NCI-H146 treated with DMSO at 0.1 percent for 48 hours (cell line): Measurements from ENCODE around the gene MAML3.

ENCODE experiments used
- DNase-seq: peaks from one replicate; lab custom pipeline; 2025; ENCODE audit not compliant: unreplicated experiment; lab: John Stamatoyannopoulos, UW

Gene MAML3

DNA sequence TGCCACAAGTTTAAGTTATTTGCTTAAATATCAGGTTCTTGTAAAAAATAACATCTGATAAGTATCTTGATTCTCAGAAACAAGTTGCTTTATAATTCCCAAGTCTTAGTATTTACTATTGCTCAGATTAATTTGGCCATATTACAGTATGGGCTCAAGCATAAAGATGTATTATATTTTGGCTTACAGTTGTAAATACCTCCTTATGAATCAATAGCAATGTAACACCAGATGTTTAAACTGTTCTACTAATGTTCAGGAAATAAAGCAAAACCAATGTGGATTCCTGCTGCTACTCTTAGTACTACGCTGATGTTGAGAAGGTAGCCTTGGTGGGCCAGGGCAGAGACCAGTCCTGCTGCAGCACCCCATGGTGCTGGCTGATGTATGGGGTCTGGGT is 385.6 kb downstream of the MAML3 start:
- no peak for DNase-seq

DNA sequence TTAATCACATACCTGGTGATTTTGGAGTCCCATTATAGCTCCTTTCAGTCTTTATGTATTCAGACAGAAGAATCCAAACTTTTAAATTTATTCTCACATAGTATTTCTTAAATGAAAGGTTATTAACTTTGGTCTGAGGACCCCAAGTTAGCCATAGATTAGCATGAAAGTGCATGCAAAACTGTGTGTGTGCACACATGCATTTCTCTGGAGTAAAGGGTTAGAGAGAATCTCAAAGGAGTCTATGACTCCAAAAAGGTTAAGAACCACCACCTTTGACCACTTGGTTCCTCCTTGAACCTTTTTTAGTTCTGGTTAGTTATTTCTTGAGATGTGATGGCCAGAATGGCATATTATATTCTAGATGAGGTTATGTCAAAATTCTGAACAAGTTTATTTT is 386.4 kb downstream of the MAML3 start:
- DNase-seq: no peak

DNA sequence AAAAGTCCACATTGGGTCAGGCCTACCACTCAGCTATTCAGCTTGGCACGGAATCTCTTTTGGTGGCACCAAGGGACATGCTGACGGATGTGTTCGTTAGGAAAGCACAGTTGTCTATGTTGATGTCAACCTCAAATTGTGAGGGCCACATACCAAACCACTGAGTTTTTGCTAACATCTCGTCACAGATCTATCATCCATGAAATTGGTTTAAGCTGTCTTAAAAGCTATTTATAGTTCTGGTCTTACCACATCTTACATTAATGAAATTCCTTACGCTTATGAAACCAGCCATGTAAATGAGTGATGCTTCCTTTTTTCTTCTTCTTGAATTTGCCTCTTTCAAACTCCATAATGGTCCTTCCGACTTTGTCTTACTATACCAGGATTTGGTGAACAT is 386.8 kb downstream of the MAML3 start:
- no peak for DNase-seq

DNA sequence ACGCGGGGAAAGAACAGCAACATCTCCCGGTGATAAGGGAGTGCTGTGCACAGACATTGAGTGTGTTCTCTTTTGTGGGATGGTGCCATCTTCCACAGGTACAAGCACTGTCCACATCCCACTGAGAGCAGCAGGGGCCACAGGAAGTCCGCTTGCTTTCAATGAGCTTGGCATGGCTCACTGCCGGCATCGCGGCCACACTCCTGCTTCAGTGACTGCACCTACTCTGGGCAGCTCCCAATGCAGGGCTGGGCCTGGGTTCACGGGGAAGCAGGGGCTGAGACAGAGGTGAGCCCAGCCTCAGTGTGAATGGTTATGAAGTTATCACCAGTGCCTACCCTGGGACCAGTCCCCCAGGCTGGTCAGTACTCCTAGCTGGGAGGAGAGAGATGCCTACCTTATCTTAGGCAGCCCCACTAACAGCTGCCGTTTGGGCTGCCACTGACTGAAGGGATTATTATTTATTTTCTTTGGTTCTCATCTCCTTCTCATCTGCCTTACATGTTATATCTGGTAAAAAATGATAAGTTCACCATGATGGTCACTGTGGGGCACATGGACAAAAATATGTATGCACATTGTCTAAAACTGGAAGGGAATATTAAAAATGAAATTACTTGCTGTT is 389.2 kb downstream of the MAML3 start:
- no peak for DNase-seq

DNA sequence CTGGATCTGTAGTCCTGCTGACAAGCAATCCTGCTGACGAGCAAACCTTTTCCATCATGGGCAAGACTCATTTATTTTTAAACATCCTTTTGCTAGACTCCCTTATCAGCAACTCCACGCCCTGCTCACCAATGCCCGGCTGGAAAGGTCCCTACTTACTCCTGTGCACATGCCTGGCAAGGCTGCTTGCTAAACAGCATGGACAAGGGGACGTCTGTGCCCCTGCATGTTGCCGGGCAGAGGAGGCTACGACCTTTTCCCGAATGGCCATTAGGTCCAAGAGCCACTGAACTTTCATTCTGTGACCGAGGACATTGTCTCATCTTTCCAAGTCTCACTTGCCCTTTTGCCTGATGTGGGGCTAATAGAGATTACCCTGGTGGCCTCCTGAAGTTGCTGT is 389.8 kb downstream of the MAML3 start:
- no peak for DNase-seq

DNA sequence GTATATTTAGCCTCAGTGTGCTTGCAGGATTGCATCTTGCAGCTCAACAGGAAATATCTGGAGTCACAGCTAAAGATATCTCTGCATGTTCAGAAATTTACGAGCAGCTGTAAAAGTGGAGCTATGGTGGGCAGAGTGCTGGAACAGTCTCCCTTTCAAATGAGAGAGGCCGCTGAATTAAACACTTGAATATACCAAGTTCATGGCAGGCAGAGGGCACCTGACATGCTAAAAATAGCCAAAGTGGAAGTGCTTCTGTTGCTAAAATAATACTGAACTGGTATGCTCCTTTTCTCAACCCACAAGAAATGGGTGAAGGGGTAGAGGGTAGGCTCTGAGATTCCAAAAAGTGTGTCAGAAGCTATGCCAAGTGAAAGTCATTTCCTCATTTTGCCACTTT is 390.3 kb downstream of the MAML3 start:
- no peak for DNase-seq

DNA sequence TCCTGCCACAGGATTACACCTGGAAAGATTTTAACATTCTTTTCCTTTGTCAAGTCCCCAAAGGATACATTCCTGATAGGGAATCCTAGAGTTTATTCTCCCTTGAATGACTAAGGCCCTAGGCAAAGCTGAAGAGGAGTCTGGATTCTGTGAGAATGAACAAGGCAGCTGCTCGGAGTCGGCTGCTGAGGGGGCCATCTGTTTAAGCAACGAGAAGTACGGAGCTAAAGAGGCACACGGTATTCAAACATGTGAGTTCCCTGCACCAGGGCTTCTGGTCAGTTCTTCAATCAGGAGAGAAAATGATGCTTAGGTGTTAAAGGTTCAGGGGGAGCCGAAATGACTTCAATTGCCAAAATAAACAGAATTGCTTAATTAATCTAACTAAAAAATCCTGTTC is 390.8 kb downstream of the MAML3 start:
- no peak for DNase-seq

DNA sequence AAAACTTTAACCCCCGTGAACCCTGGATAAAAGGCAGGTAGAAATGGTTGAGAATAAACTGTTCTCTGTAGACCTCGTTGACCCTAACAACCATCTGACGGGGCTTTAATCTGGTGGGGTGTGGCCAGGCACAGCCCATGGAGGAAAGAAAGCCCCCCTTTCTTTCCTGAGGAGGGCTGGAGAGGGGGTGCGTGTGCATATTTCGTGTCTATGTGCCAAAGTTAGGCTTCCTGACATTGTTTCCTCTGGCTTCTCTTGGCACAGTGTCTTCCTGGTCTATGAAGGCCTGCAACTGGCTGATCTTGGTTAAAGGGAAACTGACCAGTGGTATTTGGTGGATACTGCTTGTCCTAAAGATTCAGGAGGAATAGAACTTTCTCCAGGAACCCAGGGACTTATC is 391.3 kb downstream of the MAML3 start:
- no peak for DNase-seq

DNA sequence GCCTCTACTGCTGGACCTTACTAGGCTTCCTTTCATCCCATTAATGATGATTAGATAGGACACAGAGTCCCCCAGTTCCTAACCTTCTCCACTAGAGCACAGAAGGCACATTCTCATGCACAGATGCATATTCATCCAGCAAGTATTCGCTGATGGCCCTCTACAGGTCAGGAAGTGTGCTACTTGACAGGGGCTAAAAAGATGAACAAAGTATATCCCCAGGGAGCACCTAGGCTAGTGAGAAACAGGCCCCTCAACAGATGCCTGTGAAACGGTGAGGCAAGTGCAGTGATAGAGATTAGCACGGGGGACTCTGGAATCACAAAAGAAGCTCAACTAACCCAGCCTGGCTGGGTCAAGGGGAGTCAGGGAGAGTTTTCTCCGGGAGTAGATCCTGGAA is 392.5 kb downstream of the MAML3 start:
- DNase-seq: no peak

DNA sequence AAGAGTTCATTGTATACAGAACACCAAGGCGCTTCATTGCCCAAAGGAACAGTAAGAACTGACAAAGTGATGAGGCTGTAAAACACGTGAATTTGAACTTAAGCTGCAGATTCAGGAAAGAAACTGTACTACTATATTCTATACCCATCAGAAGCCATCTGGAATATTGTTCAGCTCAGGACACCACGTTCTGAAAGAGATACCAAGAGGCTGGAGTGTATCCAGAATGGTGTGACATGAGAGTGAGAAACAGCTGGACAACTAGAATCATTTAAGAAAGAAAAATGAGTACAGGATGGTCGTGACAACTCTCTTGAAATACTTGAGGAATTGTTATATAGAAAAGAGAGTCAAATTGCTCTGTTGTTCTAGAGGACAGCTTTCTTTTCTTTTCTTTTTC is 393.4 kb downstream of the MAML3 start:
- DNase-seq: no peak

DNA sequence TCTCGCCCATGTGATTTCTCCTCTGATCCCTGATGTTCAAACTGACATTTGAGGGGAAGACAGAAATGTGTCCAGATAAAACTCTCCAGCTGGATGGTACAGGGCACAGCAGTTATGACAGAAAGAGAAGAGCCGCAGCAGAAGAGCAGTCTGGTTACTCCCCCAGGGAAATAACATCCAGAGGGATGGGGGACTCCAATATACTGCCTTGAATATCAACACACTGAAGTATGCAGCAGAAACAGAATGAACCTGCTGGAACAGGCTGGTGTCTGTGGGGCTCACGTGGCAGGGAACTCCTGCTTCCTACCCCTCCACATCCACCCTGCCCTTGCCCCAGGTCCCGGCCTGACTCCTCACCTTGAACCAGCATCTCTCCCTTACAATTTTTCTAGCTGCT is 394.9 kb downstream of the MAML3 start:
- no peak for DNase-seq

DNA sequence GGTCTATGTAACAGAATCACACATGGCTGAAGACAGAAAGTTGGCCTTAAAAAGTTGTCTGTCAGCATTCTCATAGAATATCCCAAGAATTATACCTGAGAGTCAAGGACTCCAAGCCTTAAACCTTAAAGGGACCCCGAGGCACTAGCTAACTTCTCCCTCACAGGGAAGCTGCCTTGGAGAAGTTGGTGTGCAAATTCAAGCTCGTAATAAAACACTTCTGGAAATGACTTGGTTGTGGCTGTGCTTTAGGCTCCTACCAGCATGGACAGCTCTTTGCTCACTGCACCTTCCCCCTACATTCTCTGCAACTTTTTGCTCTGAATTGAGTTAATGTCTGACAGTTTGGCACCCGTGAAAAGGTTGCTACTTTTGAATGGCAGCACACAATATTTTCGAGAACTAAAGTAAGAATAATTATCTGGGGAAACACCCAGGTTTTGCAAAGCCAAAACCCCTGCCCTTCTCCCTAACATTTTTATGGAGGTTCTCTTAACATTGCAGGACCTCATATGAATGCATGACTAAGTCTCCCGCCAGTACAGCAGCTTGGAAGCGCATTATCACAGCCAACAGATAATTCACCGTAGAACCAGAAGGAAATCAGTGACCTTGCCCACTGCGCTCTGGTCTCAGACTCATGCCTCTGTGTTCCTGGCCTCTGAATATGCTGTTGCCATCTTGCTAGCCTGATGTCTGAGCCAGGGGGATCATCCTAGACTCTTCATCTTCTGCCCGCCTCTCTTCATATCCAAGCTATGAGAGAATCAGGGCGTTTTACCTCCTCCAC is 397.4 kb downstream of the MAML3 start:
- DNase-seq: no peak

DNA sequence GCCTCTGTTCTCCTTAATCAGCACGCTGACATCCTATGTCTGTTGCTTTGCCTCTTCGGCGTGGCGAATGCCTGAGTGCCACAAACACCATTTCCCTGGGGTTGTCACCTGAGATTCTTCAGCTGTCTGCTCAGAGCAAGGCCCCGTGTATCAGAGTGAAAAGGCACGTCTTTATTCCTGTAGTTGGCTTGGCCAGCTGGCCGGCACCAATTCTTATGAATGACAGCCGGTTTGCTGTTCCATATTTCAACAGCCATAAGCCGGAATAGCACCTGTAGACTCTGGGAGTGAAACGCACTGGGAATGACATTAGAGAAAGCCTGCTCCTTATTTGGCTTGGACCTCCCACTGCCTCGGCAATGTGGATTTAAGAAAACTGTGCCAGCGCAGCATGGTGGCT is 399.0 kb downstream of the MAML3 start:
- no peak for DNase-seq

DNA sequence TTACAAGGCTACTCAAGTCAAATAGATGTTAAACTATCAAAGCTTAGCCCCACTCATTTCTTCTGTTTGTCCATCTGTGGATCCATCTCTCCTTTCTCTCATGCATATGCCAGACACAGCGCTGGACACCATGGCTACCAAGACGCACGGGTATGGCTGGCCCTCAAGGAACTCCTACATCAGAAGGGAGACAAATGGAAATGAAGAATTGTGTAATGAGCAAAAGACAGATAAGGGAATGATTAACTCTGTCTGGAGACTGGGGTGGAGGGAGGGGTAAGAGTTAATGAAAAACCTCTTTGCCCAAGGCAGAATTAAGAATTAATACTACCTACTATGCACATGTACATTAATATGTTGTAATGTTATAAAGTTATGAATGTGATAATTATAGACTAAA is 400.3 kb downstream of the MAML3 start:
- DNase-seq: no peak

DNA sequence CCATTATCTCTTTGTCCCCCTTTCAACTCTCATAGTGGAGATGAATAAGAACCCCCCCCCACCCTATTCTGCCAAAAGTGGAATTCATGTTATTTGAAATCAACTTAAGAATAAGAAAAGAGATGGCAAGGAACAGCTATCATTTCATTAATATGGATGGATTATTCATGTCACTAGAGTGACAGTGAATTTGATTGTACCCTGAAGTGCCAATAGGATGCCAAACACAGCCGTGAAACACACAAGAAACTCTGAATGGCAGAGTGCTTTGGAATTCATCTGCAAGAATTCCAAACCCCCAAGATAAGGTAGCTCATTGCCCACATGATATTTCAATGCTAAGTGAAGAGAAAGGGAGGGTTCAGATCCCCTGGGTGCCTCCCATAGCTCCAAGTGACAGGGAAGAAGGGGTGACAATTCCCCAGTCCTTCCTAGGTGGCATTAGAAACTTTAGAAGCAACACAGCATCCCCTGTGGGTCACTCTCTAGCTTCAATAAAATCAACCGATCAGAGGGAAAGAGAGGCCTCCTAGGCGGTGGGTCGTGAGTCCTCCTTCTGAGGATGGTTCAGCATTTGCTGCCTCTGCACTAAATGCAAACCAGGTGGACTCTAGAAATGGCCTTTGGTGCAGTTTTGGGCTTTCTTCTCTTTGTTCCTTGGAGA is 404.0 kb downstream of the MAML3 start:
- no peak for DNase-seq

DNA sequence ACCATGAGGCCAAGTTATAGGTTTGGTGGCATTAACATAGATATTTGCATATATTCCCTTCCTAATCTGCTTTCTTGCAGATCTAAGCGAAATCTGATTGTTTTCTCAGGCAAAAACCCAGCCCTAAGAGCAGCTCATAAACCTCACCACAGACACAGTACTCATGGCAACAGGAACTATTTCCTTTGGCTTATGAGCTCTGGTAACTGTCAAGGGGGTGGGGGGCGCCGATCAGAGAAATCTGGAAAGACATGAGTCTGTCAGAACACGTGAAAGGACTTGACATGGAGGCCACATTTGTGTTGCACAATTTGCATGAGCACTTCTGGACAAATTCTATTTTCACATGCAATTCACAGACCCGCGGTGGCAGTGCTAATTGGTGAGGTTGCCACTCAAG is 404.6 kb downstream of the MAML3 start:
- no peak for DNase-seq

DNA sequence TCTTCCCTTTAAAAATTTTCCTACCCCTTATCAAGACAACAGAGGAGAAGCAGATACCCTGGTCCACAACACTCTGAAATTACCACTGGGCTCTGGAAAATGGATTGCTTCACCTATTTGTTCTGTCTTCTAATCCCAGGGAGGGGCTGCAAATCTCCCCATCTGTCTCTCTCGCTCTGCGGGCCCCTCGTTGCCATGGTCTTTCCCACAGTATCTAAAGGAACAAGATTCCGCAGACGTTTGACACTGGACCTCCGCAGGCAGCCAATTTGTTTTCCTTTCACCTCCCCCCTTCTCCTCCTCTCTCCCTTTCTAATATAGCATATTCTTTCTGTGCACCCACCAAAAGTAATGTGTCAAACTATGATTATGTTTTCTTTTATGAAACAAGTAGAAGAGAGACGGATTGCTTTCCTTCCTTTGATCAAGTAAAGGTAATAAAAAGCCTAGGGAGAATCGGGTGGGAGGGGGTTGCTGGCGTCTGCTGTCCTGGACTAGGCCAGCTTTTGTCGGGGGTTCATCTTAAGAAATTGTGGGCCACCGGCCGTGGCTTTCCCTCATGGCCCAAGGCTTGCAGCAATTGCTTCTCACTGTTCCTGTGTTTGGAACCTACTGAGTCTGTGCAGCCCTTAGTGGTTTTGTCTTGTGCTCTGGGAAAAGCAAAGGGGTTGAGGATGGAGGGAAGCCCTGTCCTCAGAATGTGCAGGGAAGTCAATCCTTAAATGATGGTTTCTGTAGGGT is 407.4 kb downstream of the MAML3 start:
- no peak for DNase-seq

DNA sequence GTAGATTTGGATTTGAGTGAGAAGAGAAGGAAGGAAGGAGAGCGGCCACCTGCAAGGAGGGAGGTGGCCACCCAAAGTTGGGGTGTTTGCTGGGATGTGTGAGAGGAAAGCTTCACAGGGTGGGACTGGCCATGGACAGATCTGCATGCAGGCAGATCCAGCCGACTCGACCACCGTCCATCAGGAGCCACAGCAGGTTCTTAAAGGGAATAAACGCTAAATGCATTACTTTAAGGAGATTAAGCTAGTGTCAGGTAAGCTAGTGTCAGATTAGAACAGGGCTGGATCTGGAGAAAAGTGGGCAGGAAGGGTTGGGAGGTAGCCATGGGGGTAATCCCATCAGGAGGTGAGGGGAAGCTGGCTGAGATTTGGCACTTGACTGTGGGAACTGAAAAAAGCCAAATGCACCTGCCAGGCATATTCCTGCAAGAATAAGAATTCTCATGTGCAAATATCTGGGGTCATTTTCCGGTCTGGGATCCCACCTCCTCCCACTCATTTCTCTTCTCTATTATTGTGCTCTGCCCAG is 408.8 kb downstream of the MAML3 start:
- no peak for DNase-seq

DNA sequence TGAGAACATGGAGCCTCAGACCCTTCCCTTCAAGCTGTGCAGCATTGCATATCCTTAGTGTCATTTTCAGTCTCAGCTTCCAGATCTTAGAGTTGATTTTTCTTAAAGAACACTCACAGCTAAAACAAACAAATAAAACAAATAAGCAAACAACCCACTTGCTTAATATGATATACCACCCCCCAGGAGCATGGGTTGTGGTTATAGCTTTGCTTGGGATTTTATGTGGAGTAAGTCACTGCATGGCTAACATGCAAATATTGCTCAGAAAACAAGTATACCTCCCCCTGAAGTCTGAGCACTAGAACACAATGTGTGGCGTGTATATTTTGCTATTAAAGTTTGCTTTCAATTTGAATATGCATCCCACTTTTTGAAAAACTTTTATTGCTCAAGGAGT is 409.8 kb downstream of the MAML3 start:
- no peak for DNase-seq

DNA sequence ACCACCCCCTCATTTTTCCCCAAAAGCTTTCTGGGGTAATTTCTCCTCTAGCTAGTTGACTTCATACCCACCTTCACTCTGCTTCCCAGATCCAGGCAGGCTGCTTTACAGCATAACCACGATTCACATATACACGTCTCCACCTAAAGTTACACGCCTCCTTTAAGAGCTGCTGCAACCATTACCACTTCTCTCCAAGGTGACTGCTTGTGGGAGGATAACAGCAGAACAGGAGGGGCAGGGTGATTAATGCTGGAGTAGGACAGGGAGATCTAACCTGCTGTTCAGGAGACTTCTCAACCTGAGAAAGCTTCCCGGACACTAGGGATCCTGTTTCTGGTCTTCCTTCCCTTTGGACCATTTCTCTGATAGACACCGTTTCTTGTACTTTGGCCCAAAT is 411.0 kb downstream of the MAML3 start:
- DNase-seq: no peak

DNA sequence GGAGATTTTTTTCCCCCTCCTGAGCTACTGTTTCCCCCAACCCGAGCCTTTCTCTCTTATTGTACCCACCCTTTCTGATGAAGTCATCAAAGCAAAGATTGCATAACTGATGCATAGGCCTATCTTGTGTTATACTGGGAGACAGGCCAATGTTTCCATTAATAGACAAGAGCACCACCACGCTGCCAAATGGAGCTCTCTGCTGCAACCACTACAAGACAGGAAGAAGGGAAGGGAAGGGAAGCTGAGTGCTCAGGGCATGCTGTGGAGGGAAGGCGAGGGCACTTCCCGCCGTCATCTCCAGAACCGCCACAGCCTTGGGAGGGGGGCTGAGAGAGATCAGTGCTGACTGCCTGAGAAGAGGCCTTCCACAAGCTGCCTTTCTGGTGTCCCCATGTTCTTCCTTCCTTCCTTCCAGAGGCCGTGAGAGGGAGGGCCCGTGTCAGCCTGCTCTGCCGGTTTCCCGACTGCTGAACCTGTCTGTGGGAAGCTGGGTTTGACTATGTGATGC is 413.4 kb downstream of the MAML3 start:
- DNase-seq: no peak
